ENCODE measurements around the gene TGFB1. TPM values are rescaled to one million over a fixed set of nuclear protein-coding genes. Genes with fewer than 3 reads are reported as not detected.
"Not testable (repeated sequence)": the region's sequence is repeated elsewhere in the genome, so short reads cannot be mapped to it uniquely, and the experiment has no call there.

Gene TGFB1
- total RNA-seq, 2 donors from 2014 or later: 29.3 to 31.5 TPM

DNA sequence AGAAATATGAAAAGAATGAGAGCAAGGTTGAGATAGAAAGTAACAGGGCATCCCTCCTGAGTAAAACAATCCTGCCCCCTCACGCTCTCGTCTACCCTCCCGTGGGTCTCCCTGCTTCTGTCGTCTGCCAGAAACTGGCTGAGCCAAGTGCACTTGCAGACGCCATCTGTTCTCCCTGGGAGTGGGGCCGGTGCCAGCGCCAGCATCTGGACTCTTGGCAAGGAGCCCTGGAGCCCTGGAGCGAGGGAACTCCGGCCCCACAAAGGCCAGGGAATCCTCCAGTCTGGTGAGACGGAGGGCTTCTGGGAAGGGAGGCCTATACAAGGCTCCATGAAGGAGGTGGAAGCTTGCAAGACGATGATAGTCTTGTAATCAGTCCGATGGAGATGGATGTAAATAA lies 20.3 kb upstream of the TGFB1 start:
- peak; percentile 78 to 80 for ATAC-seq
- peak; percentile 86 for DNase-seq
- intact Hi-C loops (cut with DNase I): no loop called here

GRCh38 chr19:41372501-41372900 lies 18.8 kb upstream of the TGFB1 start:
- DNase-seq (no peak), ATAC-seq (no peak)
- intact Hi-C loops (cut with DNase I): no loop called here

GRCh38 chr19:41371541-41371940 lies 17.8 kb upstream of the TGFB1 start:
- no peak for ATAC-seq
- no peak for DNase-seq
- intact Hi-C loops (cut with DNase I): no loop called here

- DNase-seq; ATAC-seq; intact Hi-C loops (cut with DNase I): not testable (repeated sequence)
Measured at GRCh38 chr19:41371119-41371518, 17.4 kb upstream of the TGFB1 start.

- intact Hi-C loops (cut with DNase I): no loop called here
- ATAC-seq (no peak), DNase-seq (no peak)
Measured at GRCh38 chr19:41369769-41370168, 16.0 kb upstream of the TGFB1 start.

- DNase-seq: no peak
- intact Hi-C loops (cut with DNase I): no loop called here
- ATAC-seq: no peak
Measured at GRCh38 chr19:41367848-41368301, 14.2 kb upstream of the TGFB1 start.

DNA sequence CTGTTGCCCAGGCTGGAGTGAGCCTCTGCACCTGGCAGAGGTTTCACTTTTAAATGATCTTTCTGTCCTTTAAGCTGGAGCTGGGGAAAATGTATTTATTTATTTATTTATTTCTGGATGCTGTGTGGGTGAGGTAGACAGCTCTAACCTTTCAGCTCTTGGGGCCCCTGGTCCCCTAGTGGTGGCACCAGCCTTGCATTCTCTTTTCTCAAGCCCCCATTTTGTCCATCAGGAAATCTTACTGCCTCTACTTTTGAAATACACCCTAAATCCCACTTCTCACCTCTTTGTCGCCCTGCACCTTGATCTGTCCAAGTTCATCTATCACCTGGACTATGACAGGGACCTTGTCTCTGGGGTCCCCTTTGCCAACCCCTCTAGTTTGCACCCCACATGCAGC lies 12.4 kb upstream of the TGFB1 start:
- intact Hi-C loops (cut with DNase I): no loop called here

GRCh38 chr19:41364524-41365391 lies 11.0 kb upstream of the TGFB1 start:
- ATAC-seq (no peak), DNase-seq (no peak)
- intact Hi-C loops (cut with DNase I): no loop called here

More for the DNA sequence above, 12.4 kb upstream of the TGFB1 start:
- DNase-seq: no peak
- ATAC-seq: no peak

GRCh38 chr19:41363753-41364523 lies 10.2 kb upstream of the TGFB1 start, which contains the start of gene B9D2:
TSS of gene B9D2 (minus strand) at chr19:41364149. CDS start at chr19:41363519, 630 bp downstream.
- intact Hi-C loops (cut with DNase I): no loop called here
- DNase-seq: peak; percentile 99
- ATAC-seq: peak; percentile 97 to 98

- ATAC-seq (no peak), DNase-seq (no peak)
- intact Hi-C loops (cut with DNase I): no loop called here
Measured at GRCh38 chr19:41363371-41363752, 9.6 kb upstream of the TGFB1 start.

- ATAC-seq (no peak), DNase-seq (no peak)
- intact Hi-C loops (cut with DNase I): no loop called here
Measured at GRCh38 chr19:41362143-41362847, 8.6 kb upstream of the TGFB1 start.

- intact Hi-C loops (cut with DNase I): no loop called here
- no peak for ATAC-seq
- no peak for DNase-seq
Measured at GRCh38 chr19:41359741-41360140, 6.0 kb upstream of the TGFB1 start.

DNA sequence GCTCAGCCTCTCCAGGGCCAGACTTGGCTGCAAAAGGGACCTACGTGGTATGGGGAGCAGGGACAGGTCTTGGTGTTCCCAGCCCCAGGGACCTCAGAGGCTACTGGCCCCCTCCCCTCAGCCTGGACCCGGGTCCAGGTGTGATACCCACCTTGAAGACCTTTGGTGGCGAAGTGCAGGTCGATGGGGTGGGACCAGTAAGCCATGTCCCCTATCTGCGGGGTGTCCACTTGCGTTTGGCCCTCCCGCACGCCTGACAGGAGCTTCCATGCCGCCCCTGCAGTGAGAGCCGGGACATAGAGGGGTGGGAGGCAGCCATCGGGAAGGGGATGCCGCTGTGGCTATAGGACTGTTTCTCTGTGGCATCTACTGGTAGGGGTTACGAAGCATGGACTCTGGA lies 4.0 kb upstream of the TGFB1 start:
- no peak for ATAC-seq
- no peak for DNase-seq
- intact Hi-C loops (cut with DNase I): no loop called here

DNA sequence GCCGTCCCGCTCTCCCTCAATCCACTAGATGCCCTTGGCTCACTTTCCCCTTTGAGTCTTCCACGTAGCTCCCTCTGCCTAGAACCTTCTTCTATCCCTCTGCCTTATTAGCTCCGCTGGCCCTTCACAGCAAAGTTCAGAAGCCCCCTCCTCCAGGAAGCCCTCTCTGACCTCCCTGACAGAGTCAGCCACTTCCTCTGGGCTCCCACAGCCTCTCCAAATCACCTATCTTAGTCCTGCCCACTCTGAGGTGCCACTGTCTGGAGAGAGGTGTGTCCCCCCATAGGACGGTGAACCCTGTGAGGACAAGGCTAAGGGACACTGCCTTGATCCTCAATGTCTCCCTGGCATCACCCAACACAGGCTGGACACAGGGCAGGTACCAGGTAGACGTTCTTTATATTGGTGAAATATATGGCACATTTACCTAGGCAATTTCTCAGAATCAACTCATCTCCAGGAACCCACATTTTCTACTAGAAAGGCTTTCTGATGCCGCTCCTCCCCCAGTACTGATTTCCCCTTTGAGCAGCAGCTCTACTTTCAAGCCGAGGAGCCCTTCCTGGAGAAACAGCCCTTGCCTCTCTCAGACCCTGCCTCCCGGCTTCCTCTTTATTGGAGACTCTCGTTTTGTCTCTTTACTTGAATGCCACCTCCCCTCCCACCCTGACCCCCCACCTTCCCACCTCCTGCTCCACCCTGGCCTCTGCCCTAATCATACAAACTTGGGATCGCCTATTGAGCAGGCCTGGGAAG lies 3.4 kb upstream of the TGFB1 start:
- ATAC-seq: no peak
- intact Hi-C loops (cut with DNase I): no loop called here
- no peak for DNase-seq

GRCh38 chr19:41355802-41356201 lies 2.1 kb upstream of the TGFB1 start:
- DNase-seq: no peak
- intact Hi-C loops (cut with DNase I): no loop called here
- ATAC-seq: no peak

DNA sequence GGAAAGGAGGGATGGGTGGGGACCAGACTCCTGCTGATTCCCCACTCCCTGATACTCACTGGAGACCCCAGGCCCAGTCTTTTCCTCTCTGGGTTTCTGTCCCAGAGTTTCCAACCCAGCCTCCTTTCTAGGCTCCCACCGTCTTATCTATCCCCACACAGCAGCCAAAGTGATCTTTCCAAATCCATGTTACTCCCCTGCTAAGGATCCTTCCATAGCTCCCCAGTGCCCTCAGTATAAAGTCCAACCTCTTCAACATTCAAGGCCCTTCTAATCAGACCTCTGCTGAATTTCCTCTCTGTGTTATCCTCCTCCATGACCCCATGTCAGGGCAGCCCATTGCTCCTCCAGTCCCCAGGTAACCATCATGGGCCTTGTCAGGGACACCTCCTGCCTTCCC lies 1.3 kb upstream of the TGFB1 start:
- DNase-seq: no peak
- ATAC-seq: no peak
- intact Hi-C loops (cut with DNase I): no loop called here

GRCh38 chr19:41354343-41354953 lies 726 bp upstream of the TGFB1 start:
- ATAC-seq (no peak), DNase-seq (no peak)
- intact Hi-C loops (cut with DNase I): loop anchor here in 1 of 2 donors (5.0 kb wide), 1 partner anchor 42 kb away; the partner anchor contains the start of gene CCDC97

Measured in left cardiac atrium (tissue), 4 donors.